NCI-H2196 (cell line): ENCODE measurements around the gene MYOM3.

Experiments used
- DNase-seq: peaks from one replicate; lab custom pipeline; 2025; ENCODE audit not compliant: unreplicated experiment; lab: John Stamatoyannopoulos, UW

MYOM3 gene

DNA sequence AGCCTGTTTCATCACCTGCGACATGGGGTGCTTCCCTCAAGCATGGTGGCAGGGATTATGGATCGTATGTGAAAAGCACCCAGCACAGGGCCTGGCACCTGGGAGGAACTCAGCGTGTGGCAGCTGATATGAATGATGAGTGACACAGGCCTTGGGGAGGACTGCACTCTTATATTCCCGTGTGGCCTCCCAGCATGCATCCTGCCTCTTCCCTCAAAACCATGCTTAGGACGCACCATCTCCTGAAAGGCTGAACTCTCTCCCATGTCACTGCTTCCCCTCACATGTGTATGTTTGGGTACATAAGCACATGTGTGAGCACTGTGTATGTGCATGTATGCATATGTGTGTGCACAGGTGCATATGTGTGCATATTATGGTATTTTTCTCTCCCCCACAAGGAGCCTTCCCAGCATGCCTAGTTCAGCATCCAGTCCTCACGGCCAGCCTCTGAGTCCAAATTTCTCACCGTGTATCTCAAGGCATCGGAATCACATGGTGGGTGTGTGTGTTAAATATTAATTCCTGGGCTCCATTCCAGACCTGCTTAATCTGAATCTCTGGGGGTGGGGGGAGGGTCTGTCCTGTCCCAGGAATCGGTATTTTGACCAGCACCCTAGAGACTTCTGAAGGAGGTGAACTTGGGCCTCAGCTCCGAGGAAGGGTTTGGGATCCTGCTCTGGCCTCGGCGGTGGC, 12.8 kb downstream of the MYOM3 start:
- DNase-seq = no peak

DNA sequence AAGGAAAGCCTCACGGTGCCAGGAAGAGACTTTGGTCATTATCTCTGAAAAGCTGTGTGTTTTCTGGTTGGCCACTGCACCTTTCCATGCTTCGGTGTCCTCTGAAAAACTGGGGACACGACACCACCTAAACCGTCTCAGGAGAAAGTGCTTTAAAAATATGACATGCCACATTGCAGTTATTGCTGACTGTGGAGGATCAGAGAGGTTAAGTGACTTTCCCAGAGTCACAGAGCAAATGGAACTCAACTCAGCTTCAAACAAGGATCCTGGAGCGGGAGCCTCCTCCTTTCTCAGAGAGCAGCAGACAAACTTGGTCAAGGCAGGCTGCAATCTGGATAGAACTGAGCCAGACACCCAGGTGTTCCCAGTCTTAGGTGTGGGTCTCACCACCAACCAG, 13.8 kb downstream of the MYOM3 start:
- DNase-seq = no peak

DNA sequence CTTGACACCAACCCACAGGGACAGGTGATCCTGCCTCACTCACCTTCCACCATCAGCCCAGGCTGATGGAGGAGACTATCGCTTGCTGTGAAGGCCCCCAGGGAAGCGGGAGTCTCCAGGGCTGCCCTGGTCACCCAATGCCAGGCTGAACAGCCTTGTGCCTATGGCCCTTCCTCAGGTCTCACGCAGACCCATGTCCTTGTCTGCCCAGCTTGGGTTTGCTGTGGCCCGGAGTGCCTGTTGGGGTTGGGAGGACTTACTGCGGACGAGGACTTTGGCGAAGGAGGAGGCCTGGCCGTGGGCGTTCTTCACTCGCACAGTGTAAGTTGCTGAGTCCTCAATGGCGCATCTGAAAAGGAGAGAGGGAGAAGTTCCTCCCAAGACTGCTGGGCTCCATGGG, 14.3 kb downstream of the MYOM3 start:
- DNase-seq = no peak

DNA sequence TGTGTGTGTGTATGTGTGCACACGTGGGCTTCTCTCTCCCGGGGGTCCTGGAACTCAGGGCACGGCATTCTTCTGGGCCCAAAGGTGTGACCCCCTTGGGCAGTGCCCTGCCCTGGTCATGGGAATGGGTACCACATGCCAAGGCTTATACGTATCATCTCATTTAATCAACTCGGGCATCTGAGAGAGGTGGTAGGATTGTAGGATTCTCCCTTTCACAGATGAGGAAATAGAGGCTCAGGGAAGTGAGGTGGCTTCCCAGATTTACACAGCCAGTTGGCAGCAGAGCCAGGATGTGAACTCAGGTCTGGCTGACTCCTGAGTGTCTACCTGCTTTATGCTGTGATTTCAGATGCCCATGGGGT, 15.2 kb downstream of the MYOM3 start:
- no peak for DNase-seq

DNA sequence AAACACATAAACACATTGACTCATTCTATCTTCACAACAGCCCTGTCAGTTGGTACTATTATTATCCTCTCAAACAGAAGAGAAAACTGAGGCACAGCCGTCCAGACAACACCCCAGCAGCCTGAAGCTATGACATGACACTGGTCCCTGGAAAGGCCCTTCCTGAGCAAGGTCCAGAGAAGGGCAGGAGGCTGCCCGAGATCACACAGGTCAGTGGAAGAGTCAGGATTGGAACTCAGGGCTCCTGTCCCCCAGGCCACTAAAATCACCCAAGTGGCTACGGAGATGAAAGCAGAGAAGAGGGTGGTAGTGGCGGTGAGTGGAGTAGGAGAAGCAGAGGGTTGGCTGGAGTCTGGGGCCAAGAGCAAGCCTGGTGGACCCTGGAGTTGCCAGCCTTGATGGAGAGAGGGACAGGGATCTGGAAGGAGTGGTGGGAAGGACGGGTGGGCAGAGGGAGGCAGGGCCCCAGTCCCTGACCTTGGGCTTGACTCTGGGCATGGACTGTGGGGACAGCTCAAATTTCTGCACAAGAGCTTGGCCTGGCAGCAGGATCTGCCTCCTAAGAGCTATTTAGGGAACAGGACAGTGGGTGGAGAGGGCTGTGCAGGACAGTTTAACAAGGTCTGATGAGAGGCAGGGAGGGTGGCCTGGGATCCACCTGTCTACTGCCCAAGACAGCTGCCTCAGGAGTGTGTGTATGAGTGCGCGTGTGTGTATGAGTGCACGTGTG, 15.8 kb downstream of the MYOM3 start:
- no peak for DNase-seq

DNA sequence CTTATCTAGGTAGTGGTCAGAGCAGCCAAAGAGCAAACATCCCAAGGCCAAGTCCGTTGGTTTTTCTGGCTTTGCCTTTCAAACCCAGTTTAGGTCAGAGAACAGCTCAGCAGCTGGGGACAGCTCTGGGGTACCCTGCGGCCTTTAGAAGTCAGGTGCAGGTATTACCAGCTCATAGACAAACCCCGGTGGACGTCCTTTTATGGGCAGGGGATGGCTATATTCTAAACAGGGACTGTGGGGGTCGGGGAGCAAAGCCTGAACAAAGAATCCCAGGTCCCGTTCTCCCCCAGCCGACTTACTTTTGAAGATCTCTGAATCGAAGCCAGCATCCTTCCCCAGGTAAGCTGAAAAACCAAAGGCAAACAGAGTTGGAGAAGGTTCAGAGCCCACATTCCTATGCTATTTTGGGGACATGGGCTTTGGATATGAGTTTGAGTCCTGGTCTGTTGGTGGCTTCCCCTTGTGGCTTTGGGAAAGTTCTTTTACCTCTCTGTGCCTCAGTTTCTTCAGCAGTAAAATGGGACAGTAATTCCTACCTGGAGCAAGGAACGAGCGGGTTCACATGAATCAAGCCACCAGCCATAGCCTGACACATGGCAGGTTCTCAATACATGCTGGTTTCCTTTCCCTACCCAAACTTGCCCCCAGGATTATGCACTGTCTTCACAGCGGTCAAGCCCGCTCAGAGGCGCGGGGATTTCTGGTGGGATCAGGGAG, 16.6 kb downstream of the MYOM3 start:
- DNase-seq = no peak

DNA sequence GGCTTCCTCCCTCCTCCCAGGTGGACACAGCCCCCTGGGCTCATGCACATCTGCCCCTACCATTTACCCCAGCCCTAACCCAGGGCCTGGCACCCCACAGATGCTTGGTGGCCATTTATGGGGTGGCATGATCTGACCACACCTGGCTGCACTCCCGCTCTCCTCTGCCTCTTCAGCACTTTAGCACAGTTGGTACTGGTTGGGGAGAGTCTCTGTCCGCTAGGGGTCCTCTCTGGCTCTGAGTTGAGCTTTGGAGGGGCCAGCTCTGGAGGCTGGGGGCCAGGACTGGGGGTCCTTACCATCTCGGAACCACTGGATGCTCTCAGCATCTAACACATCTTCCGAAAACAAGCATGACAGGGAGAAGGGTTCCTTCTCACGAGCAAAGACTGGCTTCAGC, 17.4 kb downstream of the MYOM3 start:
- DNase-seq = no peak

DNA sequence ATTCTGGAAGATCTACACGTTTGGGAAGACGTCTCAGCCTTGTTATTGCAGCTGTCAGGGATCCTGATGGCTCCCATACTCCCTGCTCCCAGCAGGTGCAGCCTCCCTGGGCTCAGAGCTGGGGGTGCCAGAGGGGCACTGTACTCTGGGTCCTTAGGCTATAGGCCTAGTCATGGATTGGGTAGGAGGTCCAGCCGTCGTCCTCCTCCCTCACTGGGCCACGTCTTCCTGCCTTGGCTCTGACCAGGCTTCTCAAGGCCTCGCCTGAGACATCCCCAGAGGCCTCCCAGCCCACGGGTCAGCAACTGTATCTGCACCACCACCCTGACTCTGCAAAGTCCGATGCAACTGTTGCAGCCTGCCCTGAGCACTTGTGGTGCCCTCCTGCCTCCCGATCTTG, 18.2 kb downstream of the MYOM3 start:
- no peak for DNase-seq

DNA sequence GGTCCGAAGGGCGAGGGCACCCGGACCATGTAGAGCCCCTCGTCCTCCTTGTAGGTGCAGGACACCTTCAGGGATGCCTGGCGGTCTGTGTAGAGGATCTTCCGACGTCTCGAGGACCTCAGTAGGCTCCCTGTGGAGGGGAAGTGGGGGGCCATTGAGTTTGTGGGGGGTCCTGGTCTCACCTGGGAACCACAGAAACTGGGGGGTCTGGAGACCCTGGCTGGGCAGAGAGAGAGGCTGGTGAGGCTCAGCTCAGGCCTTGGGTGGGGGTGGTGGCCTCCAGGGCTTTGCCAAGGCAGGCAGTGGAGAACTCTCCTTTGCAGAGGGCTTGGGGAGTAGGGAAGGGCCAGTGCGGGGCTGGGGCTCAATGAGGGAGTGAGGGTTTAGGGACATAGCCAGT, 19.0 kb downstream of the MYOM3 start:
- DNase-seq = no peak

DNA sequence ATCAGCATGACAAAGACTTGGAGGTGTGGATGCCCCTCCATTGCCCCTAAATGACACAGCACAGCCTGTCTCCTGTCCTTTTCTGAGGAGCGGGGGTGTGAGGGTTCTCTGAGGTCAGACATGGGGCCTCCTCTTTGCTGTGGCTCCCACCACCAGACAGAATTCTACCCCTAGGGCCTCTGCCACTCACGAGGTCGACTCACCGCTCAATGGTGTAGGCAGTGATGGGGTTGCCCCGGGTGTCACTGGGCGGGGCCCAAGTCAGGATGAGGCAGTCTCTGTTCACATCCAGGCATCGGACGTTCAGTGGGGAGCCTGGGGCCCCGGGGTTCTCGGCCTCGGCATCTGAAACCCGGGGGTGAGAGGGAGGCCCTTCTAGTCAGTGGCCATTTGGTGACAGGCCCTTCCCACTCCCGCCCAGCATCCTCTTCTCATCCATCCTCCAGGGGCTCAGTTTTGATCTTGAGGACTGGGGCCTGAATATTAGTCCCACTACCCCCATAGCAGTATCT, 19.9 kb downstream of the MYOM3 start:
- no peak for DNase-seq

DNA sequence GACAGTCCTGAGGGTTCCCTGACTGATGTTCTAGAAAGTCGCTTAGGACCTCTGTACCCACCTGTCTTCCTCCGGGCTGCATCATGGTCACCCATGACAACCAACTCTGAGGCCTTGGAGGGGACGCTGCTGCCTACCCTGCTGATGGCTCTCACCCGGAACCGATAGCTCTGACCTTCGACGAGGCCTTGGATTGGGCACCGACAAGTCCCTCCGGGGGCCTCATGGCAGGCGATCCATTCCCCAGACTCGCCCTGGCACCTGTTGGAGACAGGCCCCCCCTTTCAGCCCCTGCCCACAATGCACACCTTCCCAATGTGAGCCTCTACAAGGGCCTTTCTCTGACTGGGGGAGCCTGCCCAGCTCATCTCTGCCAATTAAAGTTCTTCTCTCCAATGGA, 21.2 kb downstream of the MYOM3 start:
- DNase-seq = no peak

DNA sequence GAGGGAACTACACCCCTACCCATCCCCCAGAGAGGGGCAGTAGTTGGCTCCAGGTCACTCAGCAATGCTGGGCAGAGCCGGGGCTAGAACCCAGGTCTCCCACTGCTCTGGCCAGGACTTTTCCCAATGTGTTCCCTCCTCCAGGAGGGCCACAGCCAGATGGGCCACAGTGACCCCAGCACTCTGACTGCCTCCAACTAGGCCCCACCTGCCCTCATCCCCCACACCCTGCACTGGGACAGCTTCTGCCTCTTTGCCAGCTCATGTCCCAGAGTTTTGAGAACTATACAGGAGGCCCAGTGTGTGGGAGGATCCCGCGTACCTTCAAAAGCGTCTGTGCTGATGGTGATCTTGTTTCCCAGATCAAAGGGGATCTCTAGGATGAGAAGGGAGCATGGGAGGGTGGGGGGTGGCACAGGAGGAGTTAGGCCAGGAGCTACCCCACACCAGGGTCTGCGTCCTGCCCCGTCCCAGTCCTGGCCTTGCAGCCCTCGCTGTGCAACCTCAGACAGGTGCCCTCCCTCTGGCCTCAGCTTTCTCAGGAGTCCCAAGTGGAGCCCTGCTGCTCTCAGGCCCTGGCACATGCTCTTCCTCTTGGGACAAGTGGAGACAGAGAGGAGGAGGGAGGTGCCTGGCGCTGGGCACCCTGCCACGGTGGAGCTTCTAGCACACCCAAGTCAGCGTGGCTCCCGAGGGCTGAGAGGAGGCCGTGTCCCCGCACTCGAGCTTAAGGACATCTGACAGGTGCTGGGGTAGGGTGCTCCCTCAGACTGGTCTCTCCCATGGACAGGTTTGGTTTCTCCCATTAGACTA, 22.0 kb downstream of the MYOM3 start:
- peak; percentile 24 for DNase-seq

DNA sequence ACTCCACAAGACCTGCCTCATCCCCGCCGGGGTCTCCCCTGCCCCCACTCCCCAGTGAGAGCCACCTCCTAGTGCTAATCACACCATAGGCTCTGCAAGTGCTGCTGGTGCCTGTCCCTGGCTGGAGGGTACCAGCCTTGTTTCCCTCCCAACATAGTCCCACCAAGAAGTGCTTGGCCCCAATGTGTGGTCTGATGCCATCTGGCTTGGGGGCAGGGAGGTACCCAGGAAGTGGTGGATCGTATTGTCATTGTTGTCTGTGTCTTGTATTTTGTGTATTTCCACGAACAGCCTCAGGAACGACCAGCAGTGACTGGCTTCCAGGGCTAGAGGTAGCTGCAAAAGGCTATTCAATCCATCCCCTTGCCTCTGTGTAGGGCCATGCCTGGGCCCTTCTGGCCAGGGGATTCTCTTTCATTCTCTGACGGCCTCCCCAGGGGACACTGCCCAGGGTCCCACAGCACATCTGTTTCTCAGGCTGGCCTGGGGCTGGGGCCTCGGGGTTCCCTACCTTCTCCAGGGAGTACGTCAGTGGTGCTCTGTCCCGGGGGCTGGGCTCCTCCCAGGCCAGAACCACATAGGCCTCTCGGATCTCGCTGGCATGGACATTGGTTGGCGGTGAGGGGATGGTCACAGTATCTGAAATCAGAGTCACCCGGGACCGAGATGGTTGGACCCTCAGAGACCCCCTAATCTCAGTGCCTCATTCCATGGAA, 22.8 kb downstream of the MYOM3 start:
- DNase-seq = no peak

DNA sequence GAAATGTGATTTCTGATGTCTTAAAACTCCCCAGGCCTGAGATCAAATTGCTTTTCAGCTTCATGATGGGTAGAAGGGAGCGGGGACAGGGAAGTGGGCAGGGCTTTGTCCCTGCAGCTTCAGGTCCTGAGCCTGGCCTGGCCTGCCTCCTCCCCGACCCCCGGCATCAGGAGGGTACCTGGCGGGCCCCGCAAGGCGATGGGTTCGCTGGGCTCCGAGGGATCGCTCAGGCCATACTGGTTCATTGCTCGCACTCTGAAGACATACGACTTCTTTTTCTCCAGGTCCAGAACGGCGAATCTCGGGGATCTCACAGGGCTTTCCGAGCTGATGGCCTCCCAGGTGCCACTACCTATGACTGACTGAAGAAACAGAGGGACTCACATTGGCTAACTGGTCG, 25.5 kb downstream of the MYOM3 start:
- no peak for DNase-seq

DNA sequence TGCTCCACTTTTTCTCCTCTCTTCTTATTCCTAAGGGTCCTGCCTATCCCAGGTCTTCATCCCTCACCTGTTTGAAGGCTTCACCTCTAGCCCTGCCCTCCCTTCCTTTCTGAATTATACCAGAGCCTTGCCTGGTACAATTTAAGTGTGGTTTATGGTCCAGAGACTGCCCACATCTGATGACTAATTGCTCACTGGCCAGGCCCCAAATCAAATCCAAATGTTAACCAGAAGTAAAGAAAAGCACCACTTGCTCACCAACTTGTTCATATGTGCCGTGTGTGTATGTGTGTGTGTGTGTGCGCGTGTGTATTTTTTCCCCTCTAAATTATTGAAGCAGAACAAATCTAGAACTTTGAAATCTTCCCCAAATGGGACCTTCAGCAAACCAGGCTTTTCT, 26.4 kb downstream of the MYOM3 start:
- DNase-seq = no peak

DNA sequence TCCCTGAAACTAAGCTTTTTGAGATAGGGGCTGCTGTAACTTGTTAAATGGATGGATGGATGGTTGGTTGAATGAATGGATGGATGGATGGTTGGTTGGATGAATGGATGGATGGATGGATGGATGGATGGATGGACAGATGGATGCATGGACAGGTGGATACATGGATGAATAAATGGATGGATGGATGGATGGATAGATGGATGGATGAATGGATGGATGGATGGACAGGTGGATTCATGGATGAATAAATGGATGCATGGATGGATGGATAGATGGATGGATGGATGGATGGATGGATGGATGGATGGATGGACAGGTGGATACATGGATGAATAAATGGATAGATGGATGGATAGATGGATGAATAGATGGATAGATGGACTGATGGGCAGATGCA, 26.9 kb downstream of the MYOM3 start:
- DNase-seq = no peak

DNA sequence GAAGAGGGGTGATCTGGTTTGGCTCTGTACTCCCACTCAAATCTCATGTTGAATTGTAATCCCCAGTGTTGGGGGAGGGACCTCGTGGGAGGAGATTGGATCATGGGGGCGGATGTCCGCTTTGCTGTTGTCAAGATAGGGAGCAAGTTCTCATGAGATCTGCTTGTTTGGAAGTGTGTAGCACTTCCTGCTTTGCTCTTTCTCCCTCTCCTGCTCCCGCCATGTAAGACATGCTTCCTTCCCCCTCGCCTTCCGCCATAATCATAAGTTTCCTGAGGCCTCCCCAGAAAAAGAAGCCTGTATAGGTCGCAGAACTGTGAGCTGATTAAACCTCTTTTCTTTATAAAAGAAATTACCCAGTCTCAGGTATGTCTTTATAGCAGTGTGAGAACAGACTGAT, 27.9 kb downstream of the MYOM3 start:
- no peak for DNase-seq

DNA sequence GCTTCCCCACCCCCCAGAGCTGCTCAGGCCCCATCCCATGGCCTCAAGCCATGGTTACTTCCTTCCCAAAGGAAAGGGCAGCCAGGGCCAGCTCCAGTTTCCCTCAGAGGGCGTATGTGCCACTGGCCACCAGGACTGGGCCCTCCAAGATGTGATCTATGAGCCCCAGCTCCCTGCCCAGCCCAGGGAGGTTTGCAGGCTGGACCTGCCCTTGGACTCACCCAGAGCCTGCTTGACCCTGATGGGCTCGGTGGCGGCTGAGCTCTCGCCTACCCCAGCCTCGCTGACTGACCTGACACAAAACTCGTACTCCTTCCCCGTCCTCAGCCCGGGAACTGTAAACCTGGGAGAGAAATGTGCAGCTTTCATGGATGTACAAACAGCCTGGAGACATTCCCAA, 29.6 kb downstream of the MYOM3 start:
- DNase-seq = no peak

DNA sequence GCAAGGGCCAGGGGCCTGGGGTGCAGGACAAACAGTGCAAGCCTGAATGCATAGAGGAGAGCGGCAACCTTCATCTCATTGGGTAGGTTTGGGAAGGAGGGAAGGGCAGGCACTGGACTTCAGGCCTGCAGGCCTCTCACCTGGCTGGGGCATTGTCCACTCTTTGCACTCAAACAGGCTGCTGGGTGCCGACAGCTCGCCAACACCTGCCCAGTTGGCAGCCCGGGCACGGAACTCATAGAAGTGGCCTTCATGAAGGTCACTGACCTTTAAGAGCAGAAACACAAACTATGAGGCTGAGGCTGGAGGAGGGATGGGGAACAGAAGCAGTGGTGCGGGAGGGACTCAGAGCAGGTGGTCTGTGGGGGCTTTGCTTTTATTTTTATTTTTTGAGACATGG, 30.7 kb downstream of the MYOM3 start:
- no peak for DNase-seq

DNA sequence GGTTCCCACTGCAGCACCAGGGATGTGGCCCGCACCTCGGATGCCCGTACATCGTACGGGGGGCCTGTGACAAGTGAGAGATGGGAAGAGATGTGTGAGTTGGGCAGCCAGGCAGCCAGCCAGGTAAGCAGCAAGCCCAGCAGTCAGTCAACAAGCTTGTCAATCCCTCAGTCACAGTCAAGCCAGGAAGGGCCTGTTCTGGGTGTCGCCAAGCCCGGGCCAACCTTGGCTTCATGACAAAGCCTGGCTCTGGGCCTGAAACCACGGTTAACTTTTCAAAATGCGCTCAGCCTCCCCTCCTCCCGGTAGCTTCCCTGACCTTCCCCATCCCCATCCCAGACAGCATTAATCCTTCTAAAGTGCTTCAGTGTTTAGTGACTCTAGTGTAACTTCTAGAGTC, 31.8 kb downstream of the MYOM3 start:
- DNase-seq = no peak
